Endothelial cell of umbilical vein (primary cell): ENCODE data around the gene RBFOX1. TPM values are rescaled to one million over a fixed set of nuclear protein-coding genes. Genes with fewer than 3 reads are reported as not detected.

Source experiments
- BruUV-seq: library from RNA; stranded (reverse); fragments of 400-500 nt; replicated peaks from 2 replicates; lab custom pipeline; 2021; lab: Mats Ljungman, UMichigan
- CTCF ChIA-PET: fragments of 300-600, 350-600 bp; sonication (Branson Sonifier 250); formaldehyde crosslinking; loops from one replicate; lab custom pipeline; 2021; ENCODE audit warnings: antibody characterized with exemption, inconsistent platforms; lab: Charles Lee
- POLR2A ChIA-PET: fragments of 300-600, 350-600 bp; sonication (Branson Sonifier 250); formaldehyde crosslinking; loops from one replicate; lab custom pipeline; 2021; ENCODE audit warnings: antibody characterized with exemption, inconsistent platforms; lab: Charles Lee
- DNase-seq: peaks from one replicate; pipeline ENCODE4 v3.0.0-alpha.2; 2011; ENCODE audit warnings: low read depth, low spot score
- FAIRE-seq: peaks from 2 replicates; lab custom pipeline; 2011; peaks lifted over from hg19 to GRCh38; lab: Jason Lieb, UNC
- H2AFZ ChIP-seq: 2 replicates; pipeline ENCODE4 v1.6.0; 2012; ENCODE audit warnings: low read depth, low read length, control low read depth, inconsistent platforms
- H3K27ac ChIP-seq: 2 replicates; pipeline ENCODE4 v1.5.1; 2011; ENCODE audit warnings: low read depth, mild to moderate bottlenecking, control low read depth, low read length, moderate library complexity; ENCODE audit not compliant: insufficient read depth
- H3K27me3 ChIP-seq, 2 experiments: 2 replicates each; pipeline versions ENCODE4 v1.6.0 to v1.6.1; 2011; ENCODE audit warnings: low read length in 2 of 2, mixed read lengths in 1 of 2; ENCODE audit not compliant: control insufficient read depth in 2 of 2, insufficient read depth in 2 of 2
- H3K36me3 ChIP-seq, 2 experiments: 2 replicates in 1 of 2; 3 replicates in 1 of 2; pipeline ENCODE4 v1.5.1; 2011; ENCODE audit warnings: low read length in 2 of 2, mild to moderate bottlenecking in 1 of 2, moderate library complexity in 1 of 2; ENCODE audit not compliant: control insufficient read depth in 2 of 2, insufficient read depth in 2 of 2; ENCODE audit errors: extremely low read depth in 1 of 2
- H3K4me1 ChIP-seq: 3 replicates; pipeline ENCODE4 v1.5.1; 2011; ENCODE audit warnings: mild to moderate bottlenecking, low read length; ENCODE audit not compliant: control insufficient read depth, insufficient read depth; ENCODE audit errors: extremely low read depth
- H3K4me2 ChIP-seq: 2 replicates; pipeline ENCODE4 v1.6.1; 2011; ENCODE audit warnings: low read length, control low read depth, mixed read lengths; ENCODE audit not compliant: insufficient read depth
- H3K4me3 ChIP-seq, 3 experiments: fragments of 200-600 bp in 1 of 3; sonication (generic), shearing (Covaris generic) in 1 of 3; replicated peaks in 1 of 3; 2 replicates each; pipeline ENCODE4 v1.5.1; 2011 to 2016; ENCODE audit warnings: control low read depth in 3 of 3, low read length in 3 of 3, mild to moderate bottlenecking in 2 of 3, inconsistent platforms in 1 of 3, low read depth in 1 of 3, moderate library complexity in 1 of 3; ENCODE audit not compliant: insufficient read depth in 1 of 3
- H3K79me2 ChIP-seq: 2 replicates; pipeline ENCODE4 v1.6.0; 2012; ENCODE audit warnings: low read length, inconsistent platforms; ENCODE audit not compliant: control insufficient read depth, insufficient read depth
- H3K9ac ChIP-seq: replicated peaks from 2 replicates; pipeline ENCODE3; 2011; ENCODE audit warnings: low read length, control low read depth; ENCODE audit not compliant: insufficient read depth; ENCODE audit errors: extremely low read depth
- H3K9me1 ChIP-seq: replicated peaks from 3 replicates; pipeline ENCODE4 v1.6.0; 2011; ENCODE audit warnings: mild to moderate bottlenecking, low read length; ENCODE audit not compliant: control insufficient read depth, insufficient read depth; ENCODE audit errors: extremely low read depth
- H3K9me3 ChIP-seq: replicated peaks from 2 replicates; pipeline ENCODE4 v1.5.1; 2012; ENCODE audit warnings: low read length, inconsistent platforms; ENCODE audit not compliant: control insufficient read depth, insufficient read depth
- H4K20me1 ChIP-seq: replicated peaks from 2 replicates; pipeline ENCODE3; 2011; ENCODE audit warnings: mild to moderate bottlenecking, low read length; ENCODE audit not compliant: control insufficient read depth, insufficient read depth; ENCODE audit errors: extremely low read depth
- EZH2 ChIP-seq: IDR thresholded peaks from 2 replicates; pipeline ENCODE4 v1.6.1; 2012; ENCODE audit warnings: borderline replicate concordance, low read depth, mild to moderate bottlenecking, moderate library complexity, low read length, inconsistent platforms; ENCODE audit not compliant: severe bottlenecking
- FOS ChIP-seq: IDR thresholded peaks from 2 replicates; pipeline ENCODE4 v1.6.1; 2011; ENCODE audit warnings: mild to moderate bottlenecking, low read length, moderate library complexity, borderline replicate concordance; ENCODE audit not compliant: insufficient read depth
- GATA2 ChIP-seq: IDR thresholded peaks from 2 replicates; pipeline ENCODE4 v1.7.0; 2011; ENCODE audit warnings: low read depth, mild to moderate bottlenecking, moderate library complexity, mixed read lengths, low read length; ENCODE audit not compliant: insufficient read length, insufficient read depth
- JUN ChIP-seq: IDR thresholded peaks from 2 replicates; pipeline ENCODE4 v1.6.1; 2011; ENCODE audit warnings: borderline replicate concordance, low read depth; ENCODE audit not compliant: insufficient read length, insufficient read depth
- MYC ChIP-seq: IDR thresholded peaks from one replicate; pipeline ENCODE4 v1.6.1; 2011; ENCODE audit warnings: mild to moderate bottlenecking, low read depth, low read length
- POLR2A ChIP-seq: IDR thresholded peaks from 2 replicates; pipeline ENCODE4 v1.6.1; 2012; ENCODE audit warnings: low read depth, mild to moderate bottlenecking, control low read depth, low read length
- POLR2AphosphoS5 ChIP-seq: IDR thresholded peaks from 2 replicates; pipeline ENCODE4 v1.6.1; 2012; ENCODE audit warnings: low read depth, mild to moderate bottlenecking, control low read depth, low read length, moderate library complexity; ENCODE audit not compliant: insufficient read depth
- dilution Hi-C: fragments of 300-500 bp; cut with MboI; formaldehyde crosslinking; loops from one replicate; pipeline ENCODE4 v1.15.0; 2019; ENCODE audit warnings: low sequenced_read_pairs; ENCODE audit not compliant: extremely low pct_ligation_motif_present
- intact Hi-C: fragments of 100-400 bp; cut with micrococcal nuclease; formaldehyde crosslinking; loops from one replicate; pipeline ENCODE4 v1.10.0; 2022
- polyA plus RNA-seq, 4 experiments: library from polyadenylated mRNA; depleted of rRNA in 3 of 4; stranded (reverse) in 3 of 4; unstranded in 1 of 4; fragments of >200 nt; gene quantifications; 2 replicates each; pipeline versions ENCODE4 v1.2.1 to v1.2.3, GENCODE V29; 2011 to 2012; ENCODE audit warnings: missing spikeins in 1 of 4
- total RNA-seq: library from RNA; stranded (reverse); gene quantifications from 2 replicates; pipeline ENCODE4 v1.2.3, GENCODE V29; 2021
- TF ChIP-seq, protein P1 (sequence below), 2 donors: IDR thresholded peaks; 1 replicate in 1 of 2; 2 replicates in 1 of 2; pipeline ENCODE4 v1.5.1; 2011; ENCODE audit warnings: low read length in 2 of 2, mild to moderate bottlenecking in 2 of 2, moderate library complexity in 2 of 2, control low read depth in 1 of 2, inconsistent platforms in 1 of 2, low read depth in 1 of 2; ENCODE audit not compliant: insufficient read depth in 1 of 2; ENCODE audit errors: extremely low read depth in 1 of 2
- TF ChIP-seq, protein P2 (sequence below): IDR thresholded peaks from 2 replicates; pipeline ENCODE4 v1.6.1; 2011; ENCODE audit not compliant: insufficient read depth, insufficient read length

RBFOX1 gene
- total and polyA plus RNA-seq, 2 donors (not counting 3 experiments of a cell fraction or from before 2014, with no cell fraction given) = not detected

DNA sequence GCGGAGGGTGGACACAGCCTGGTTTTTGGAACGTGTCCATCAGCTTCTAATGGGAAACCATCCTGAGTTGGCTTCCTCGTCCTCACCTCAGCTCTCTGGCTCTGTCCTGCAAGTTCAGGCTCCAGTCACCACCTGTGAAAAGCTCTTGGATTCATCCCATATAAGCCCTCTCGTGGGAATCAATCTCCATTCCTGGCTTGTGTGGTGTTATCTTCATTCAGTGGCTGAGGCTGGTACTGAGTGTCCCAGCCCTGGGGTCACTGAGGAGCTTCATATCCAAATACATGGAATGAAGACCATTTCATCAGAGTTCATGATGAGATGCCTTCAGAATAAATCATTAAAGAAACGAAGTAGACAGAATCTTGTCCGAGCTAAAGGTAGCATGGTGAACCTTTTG is 189.2 kb downstream of the RBFOX1 start:
- Histone ChIP-seq H3K9me1 (no peaks in the 10 kb centered on the region), H3K27ac (no peak overlapping the region), H3K79me2 (no peaks in the 10 kb centered on the region), H3K4me1 (no peaks in the 10 kb centered on the region), H3K36me3 (no peaks in the 10 kb centered on the region), H3K9me3 (peaks cover 4% of the 10 kb centered on the region), H3K4me3 (no peak overlapping the region), H3K27me3 (no peaks in the 10 kb centered on the region), H3K9ac (no peak overlapping the region), H4K20me1 (no peaks in the 10 kb centered on the region), H2AFZ (no peak overlapping the region), H3K4me2 (no peak overlapping the region)
- no TSS peak for BruUV-seq
- no peak for DNase-seq
- no peak for TF ChIP-seq POLR2A
- no peak for TF ChIP-seq EZH2
- no peak for TF ChIP-seq GATA2
- TF ChIP-seq, protein P1, sequence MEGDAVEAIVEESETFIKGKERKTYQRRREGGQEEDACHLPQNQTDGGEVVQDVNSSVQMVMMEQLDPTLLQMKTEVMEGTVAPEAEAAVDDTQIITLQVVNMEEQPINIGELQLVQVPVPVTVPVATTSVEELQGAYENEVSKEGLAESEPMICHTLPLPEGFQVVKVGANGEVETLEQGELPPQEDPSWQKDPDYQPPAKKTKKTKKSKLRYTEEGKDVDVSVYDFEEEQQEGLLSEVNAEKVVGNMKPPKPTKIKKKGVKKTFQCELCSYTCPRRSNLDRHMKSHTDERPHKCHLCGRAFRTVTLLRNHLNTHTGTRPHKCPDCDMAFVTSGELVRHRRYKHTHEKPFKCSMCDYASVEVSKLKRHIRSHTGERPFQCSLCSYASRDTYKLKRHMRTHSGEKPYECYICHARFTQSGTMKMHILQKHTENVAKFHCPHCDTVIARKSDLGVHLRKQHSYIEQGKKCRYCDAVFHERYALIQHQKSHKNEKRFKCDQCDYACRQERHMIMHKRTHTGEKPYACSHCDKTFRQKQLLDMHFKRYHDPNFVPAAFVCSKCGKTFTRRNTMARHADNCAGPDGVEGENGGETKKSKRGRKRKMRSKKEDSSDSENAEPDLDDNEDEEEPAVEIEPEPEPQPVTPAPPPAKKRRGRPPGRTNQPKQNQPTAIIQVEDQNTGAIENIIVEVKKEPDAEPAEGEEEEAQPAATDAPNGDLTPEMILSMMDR (IDR thresholded peaks at IDR 0.05; ENCODE audit: extremely low read depth in 1 of 2, insufficient read depth in 1 of 2, low read depth in 1 of 2, low read length in 2 of 2) = no peak
- TF ChIP-seq FOS = no peak
- TF ChIP-seq POLR2AphosphoS5 = no peak
- no peak for TF ChIP-seq JUN
- no peak for TF ChIP-seq MYC
- TF ChIP-seq, protein P2, sequence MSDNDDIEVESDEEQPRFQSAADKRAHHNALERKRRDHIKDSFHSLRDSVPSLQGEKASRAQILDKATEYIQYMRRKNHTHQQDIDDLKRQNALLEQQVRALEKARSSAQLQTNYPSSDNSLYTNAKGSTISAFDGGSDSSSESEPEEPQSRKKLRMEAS = no peak
- dilution Hi-C loops = no loop called here
- intact Hi-C loops = no loop called here
- CTCF ChIA-PET = no interaction called here
- no peak for FAIRE-seq
- POLR2A ChIA-PET = no interaction called here
